ENCODE results near the gene C11orf52. TPM values are rescaled to one million over a fixed set of nuclear protein-coding genes. Genes with fewer than 3 reads are reported as not detected.

Gene C11orf52
- total RNA-seq, 2 experiments from 2014 or later = not detected

DNA sequence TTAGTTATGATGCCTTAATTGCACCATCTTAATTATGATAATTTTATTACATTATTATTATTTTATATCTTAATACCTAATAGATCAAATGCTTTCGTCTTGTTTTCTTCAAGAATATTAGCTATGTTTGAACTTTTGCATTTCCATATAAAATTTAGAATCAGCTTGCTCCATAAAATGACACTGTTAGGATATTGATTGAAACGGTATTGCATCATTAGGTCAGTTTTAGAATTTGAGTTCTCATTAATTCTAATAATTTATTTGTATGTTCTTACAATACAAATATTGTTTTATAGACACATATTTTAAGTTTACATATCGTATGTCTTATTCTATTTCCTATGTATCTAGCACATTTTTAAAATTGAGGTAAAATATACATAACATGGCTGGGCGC, 32.7 kb upstream of the C11orf52 start:
- no peak for DNase-seq
- H3K27me3 Mint-ChIP-seq (ENCODE audit: low read depth) = no peaks in the 10 kb centered on the region
- H3K27ac Mint-ChIP-seq = no peak overlapping the region
- H3K4me3 Mint-ChIP-seq = no peak overlapping the region
- no peaks in the 10 kb centered on the region for H3K9me3 Mint-ChIP-seq
- peaks cover 8% of the 10 kb centered on the region for H3K36me3 Mint-ChIP-seq (ENCODE audit: low read depth)
- peaks cover 15% of the 10 kb centered on the region for H3K4me1 Mint-ChIP-seq (ENCODE audit: low read depth)
- intact Hi-C loops (cut with micrococcal nuclease) = no loop called here
- CTCF ChIA-PET = interaction anchor here (1.1 to 1.3 kb wide), 2 partner anchors 14 to 96 kb away, joined by 3 to 4 read pairs; no protein-coding TSS in a partner anchor

DNA sequence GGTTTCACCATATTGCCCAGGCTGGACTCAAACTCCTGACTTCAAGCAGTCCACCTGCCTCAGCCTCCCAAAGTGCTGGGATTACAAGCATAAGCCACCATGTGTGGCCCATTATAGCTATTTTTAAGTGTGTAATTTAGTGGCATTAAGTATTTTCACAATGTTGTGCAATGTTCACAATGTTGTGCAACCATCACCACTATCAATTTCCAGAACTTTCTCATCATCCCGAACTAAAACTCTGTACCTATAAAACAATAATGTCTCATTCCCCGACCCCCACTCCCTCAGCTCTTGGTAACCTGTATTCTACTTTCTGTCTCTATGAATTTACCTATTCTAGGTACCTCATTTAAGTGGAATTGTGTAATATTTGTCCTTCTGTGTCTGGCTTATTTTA, 31.9 kb upstream of the C11orf52 start:
- Mint-ChIP-seq H3K27ac (no peak overlapping the region), H3K27me3 (ENCODE audit: low read depth) (no peaks in the 10 kb centered on the region), H3K9me3 (no peaks in the 10 kb centered on the region), H3K4me3 (no peak overlapping the region), H3K4me1 (ENCODE audit: low read depth) (peaks cover 8% of the 10 kb centered on the region), H3K36me3 (ENCODE audit: low read depth) (peaks cover 8% of the 10 kb centered on the region)
- no peak for DNase-seq
- intact Hi-C loops (cut with micrococcal nuclease) = no loop called here
- CTCF ChIA-PET = interaction anchor here (1.0 to 1.1 kb wide), 2 partner anchors 16 to 95 kb away, joined by 4 read pairs; no protein-coding TSS in a partner anchor

DNA sequence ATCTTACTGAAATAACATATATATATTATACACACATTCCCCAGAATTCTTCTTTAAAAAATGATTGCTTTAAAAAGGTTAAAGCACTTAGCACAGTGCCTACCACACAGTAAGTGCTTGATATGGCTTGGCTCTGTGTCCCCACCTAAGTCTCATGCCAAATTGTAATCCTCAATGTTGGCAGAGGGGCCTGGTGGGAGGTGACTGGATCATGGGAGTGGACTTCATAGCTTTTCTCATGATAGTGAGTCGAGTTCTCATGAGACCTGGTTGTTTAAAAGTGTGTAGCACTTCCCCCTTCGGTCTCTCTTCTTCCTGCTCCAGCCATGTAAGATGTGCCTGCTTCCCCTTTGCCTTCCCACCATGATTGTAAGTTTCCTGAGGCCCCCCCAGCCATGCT, 13.3 kb upstream of the C11orf52 start:
- intact Hi-C loops (cut with micrococcal nuclease) = no loop called here
- CTCF ChIA-PET = no interaction called here
- Mint-ChIP-seq H3K9me3 (no peaks in the 10 kb centered on the region), H3K27ac (no peak overlapping the region), H3K27me3 (ENCODE audit: low read depth) (peaks cover 6% of the 10 kb centered on the region), H3K4me1 (ENCODE audit: low read depth) (no peaks in the 10 kb centered on the region), H3K36me3 (ENCODE audit: low read depth) (no peaks in the 10 kb centered on the region), H3K4me3 (no peak overlapping the region)
- no peak for DNase-seq

DNA sequence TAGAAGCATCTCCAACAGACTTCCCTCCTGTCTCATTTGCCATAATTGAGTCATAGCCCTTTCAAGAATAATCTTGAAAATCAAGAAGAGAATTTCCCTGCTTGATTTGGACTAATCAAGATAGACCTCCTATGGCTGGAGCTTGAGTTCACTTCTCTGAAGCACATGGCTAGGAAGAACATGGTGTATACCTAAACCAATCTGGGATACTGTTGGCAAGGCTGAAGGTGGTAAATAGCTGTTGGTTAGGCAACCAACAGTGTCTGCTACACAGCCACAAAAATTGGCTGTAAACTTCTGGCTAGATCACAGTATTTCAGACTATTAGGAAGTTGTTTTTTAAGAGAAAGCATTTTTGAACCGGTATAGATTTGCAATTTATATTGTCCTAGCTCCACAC, 12.0 kb upstream of the C11orf52 start:
- Mint-ChIP-seq H3K27me3 (ENCODE audit: low read depth) (peaks cover 12% of the 10 kb centered on the region), H3K27ac (no peak overlapping the region), H3K36me3 (ENCODE audit: low read depth) (no peaks in the 10 kb centered on the region), H3K9me3 (no peaks in the 10 kb centered on the region), H3K4me1 (ENCODE audit: low read depth) (no peaks in the 10 kb centered on the region), H3K4me3 (no peak overlapping the region)
- intact Hi-C loops (cut with micrococcal nuclease) = no loop called here
- CTCF ChIA-PET = no interaction called here
- no peak for DNase-seq

DNA sequence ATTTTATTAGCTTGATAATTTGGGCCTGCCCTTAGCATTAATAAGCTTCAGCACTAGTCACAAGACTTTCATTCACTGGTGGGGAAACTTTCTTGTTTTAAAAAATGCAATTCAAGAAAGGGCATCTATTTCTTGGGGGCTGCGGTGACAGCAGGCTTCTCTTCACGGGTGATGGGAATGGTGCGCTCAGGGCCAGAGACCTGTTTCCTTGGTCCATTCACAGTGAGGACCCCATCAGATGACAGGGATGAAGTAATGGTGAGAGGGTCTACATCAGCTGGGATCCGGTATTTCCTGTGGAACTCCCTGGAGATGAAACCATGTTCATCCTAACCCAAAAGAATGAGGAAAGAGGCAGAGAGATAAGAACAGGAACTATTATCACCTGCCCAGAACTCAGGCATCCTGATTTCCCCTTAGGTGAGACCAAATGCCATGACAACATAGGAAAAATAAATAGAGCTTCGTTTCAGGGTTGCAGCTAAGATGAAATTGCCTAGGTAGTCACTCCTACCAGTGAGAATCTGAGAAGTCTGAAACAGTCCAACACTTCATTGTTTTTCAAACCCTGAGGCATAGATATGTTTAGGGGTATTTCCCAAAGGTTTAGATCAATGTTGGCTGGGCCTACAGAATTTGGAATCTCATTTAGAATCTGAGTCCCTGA, 9.9 kb upstream of the C11orf52 start:
- CTCF ChIA-PET = no interaction called here
- Mint-ChIP-seq H3K27me3 (ENCODE audit: low read depth) (peaks cover 23% of the 10 kb centered on the region), H3K36me3 (ENCODE audit: low read depth) (no peaks in the 10 kb centered on the region), H3K4me1 (ENCODE audit: low read depth) (no peaks in the 10 kb centered on the region), H3K9me3 (no peaks in the 10 kb centered on the region), H3K27ac (no peak overlapping the region), H3K4me3 (no peak overlapping the region)
- intact Hi-C loops (cut with micrococcal nuclease) = no loop called here
- DNase-seq = no peak

DNA sequence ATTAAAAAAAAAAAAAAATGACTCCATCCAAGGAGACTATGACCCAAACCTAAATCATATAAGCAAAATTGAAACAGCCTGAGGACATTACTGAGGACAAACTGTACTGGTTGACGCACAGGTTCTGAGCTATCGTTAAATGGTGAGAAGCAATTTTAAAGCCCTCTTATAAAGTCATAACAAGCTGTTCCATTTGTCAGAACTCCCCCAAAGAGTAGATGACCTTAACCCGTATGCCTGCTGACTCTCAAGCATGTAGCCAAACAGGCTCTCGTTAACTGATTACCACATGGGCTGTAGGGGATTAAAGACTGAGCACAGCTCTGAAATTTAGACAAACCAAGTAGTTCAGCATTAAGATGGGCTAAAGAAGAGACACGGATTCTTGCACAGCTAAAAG, 9.3 kb upstream of the C11orf52 start:
- Mint-ChIP-seq H3K36me3 (ENCODE audit: low read depth) (no peaks in the 10 kb centered on the region), H3K27ac (no peak overlapping the region), H3K27me3 (ENCODE audit: low read depth) (peaks cover 29% of the 10 kb centered on the region), H3K9me3 (no peaks in the 10 kb centered on the region), H3K4me1 (ENCODE audit: low read depth) (no peaks in the 10 kb centered on the region), H3K4me3 (no peak overlapping the region)
- intact Hi-C loops (cut with micrococcal nuclease) = no loop called here
- CTCF ChIA-PET = interaction anchor here (1.3 kb wide), 1 partner anchor 22 kb away, joined by 4 read pairs; no protein-coding TSS in a partner anchor
- no peak for DNase-seq

DNA sequence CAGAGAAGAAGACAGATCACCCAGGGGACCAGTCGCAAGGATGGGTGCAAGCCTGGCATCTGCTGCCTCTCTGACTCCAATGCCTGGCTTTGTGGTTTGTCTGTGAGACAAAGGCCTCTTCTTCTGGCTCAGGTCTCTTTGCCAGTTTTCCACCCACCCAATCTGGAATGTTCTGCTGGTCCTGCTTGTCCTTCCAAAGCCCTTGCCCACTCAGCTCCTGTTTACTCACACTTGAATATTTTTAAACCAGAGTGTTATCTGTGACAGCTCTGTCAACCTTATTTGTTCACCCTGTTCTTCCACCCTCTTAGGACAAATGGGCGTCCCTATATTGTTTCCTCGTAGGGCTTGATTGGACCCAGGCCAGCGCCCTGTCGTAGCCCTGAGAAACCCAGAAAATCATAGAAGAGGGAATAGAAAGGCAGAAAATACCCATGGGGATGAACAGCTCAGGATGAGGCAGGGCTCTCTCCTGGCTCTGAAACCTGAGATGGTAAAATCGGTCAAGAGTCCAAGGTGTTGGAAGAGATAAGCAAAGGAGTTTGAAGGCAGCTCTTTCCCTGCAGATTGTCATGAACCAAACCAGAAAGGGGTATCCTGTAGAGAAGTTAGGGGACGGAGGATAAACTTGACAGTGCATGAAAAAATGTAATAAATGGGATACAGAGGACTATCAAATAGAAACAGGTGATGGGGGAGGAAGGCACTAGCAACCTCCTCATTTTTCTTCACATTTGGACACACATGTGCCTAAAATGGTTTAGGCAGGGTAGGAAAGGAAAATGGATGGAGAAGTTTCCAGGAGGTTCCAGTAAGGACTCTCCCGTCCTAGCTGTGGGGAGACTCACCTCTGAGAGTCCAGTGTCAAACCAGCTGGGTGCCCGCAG, 7.8 kb upstream of the C11orf52 start:
- Mint-ChIP-seq H3K27ac (no peak overlapping the region), H3K4me1 (ENCODE audit: low read depth) (no peaks in the 10 kb centered on the region), H3K27me3 (ENCODE audit: low read depth) (peaks cover 34% of the 10 kb centered on the region), H3K9me3 (no peaks in the 10 kb centered on the region), H3K4me3 (no peak overlapping the region), H3K36me3 (ENCODE audit: low read depth) (no peaks in the 10 kb centered on the region)
- CTCF ChIA-PET = interaction anchor here (1.0 to 1.3 kb wide), 2 partner anchors 18 to 21 kb away, joined by 3 to 4 read pairs; no protein-coding TSS in a partner anchor
- DNase-seq = no peak
- intact Hi-C loops (cut with micrococcal nuclease) = no loop called here

DNA sequence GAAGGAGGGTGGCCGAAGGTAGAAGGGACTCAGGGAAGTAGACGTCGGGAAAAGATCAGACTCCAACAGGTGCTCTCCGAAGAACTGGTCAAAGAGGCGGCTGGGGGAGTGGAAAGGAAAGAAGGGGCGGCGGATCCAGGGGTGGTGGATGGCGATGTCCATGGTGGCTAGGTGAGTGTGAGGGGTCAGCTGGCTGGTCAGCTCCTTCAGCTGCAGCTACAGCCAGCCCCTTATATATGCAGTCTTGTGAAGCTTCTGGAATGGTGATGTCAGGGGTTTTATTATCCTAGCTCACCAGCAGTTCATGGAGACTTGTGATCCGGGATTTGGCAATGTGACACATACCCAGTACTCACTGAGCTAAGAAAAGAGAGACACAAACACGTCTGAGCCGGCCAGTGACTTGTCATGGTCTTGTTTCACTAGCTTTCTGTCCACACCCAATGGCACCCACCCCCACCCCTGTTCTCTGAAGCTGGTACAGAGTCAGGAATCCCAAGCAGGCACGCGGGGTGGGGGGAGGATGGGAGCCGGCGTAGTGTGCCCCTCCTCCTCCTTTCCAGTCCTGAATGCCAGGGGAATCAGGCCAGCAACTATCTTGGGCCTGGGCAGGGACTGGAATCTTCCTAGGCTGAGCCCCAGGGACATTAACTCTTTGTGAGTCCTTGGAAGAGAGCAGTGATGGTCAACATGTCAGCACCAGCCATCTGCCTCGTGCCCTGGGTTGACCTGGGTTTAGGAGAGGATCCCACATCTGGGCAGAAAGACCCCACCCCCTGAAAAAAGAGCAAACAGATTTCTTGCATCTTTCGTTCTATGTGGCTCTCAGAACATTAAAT, 6.9 kb upstream of the C11orf52 start, which contains the start of gene CRYAB:
CRYAB (minus strand) TSS at position 208 of the 839 bp plus-strand sequence; CDS start at position 162, 46 bp downstream.
- peaks cover 35% of the 10 kb centered on the region for H3K27me3 Mint-ChIP-seq (ENCODE audit: low read depth)
- no peaks in the 10 kb centered on the region for H3K4me1 Mint-ChIP-seq (ENCODE audit: low read depth)
- CTCF ChIA-PET = interaction anchor here (1.0 kb wide), 1 partner anchor 18 kb away, joined by 3 read pairs; no protein-coding TSS in a partner anchor
- no peak for DNase-seq
- no peaks in the 10 kb centered on the region for H3K9me3 Mint-ChIP-seq
- H3K4me3 Mint-ChIP-seq = no peak within 1 kb of the TSS
- H3K36me3 Mint-ChIP-seq (ENCODE audit: low read depth) = no peaks in the 10 kb centered on the region
- intact Hi-C loops (cut with micrococcal nuclease) = no loop called here
- H3K27ac Mint-ChIP-seq = no peak within 1 kb of the TSS

DNA sequence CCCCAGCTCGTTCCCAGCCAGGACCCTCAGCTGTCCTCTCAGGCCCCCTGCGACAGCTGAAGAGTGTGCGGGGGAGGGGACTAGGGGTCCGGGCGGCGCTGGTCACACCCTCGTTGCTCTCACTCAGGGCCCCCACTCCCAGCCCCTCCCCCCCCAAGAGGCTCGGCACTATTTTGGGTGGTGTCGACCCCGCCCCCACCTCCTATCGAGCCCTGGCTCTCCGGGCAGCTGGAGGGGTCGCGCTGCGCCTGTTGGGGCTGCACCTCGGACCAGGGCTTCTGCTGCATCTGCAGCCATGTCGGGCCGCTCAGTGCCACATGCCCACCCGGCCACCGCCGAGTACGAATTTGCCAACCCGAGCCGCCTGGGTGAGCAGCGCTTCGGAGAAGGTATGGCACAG, 6.2 kb upstream of the C11orf52 start, which contains the start of gene HSPB2:
HSPB2 (plus strand) TSS at position 200 of the 400 bp plus-strand sequence; CDS start at position 296, 96 bp downstream.
- intact Hi-C loops (cut with micrococcal nuclease) = no loop called here
- no peaks in the 10 kb centered on the region for H3K9me3 Mint-ChIP-seq
- DNase-seq = no peak
- CTCF ChIA-PET = no interaction called here
- H3K27ac Mint-ChIP-seq = no peak within 1 kb of the TSS
- H3K36me3 Mint-ChIP-seq (ENCODE audit: low read depth) = no peaks in the 10 kb centered on the region
- peaks cover 39% of the 10 kb centered on the region for H3K27me3 Mint-ChIP-seq (ENCODE audit: low read depth)
- no peaks in the 10 kb centered on the region for H3K4me1 Mint-ChIP-seq (ENCODE audit: low read depth)
- H3K4me3 Mint-ChIP-seq = no peak within 1 kb of the TSS

DNA sequence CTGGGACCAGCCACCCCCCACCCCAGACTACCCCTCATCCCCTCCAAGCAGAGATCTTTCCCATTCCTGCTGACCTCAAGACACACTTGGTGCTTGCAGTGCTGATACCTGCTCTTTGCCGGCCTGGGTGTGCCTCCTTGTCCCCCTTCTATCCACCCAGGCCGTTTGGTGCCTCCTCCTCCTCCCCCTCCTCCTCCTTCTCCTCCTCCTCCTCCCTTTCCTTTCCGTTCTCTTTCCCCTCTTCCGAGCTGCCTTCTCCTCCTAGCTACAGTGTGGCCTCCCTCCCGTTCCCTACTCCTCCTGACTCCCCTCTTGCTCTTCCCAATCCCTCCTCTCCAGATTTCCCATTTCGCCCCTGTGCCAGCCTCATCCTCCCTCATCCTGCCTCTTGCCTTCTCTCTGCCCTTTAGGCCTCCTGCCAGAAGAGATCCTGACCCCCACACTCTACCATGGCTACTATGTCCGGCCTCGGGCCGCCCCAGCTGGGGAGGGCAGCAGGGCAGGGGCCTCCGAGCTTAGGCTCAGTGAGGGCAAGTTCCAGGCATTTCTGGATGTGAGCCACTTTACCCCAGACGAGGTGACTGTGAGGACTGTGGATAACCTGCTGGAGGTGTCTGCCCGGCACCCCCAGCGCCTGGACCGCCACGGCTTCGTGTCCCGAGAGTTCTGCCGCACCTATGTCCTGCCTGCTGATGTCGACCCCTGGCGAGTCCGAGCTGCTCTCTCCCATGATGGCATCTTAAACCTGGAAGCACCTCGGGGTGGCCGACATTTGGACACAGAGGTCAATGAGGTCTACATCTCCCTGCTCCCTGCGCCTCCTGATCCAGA, 5.5 kb upstream of the C11orf52 start:
- Mint-ChIP-seq H3K9me3 (no peaks in the 10 kb centered on the region), H3K27me3 (ENCODE audit: low read depth) (peaks cover 44% of the 10 kb centered on the region), H3K27ac (no peak overlapping the region), H3K36me3 (ENCODE audit: low read depth) (no peaks in the 10 kb centered on the region), H3K4me3 (no peak overlapping the region), H3K4me1 (ENCODE audit: low read depth) (no peaks in the 10 kb centered on the region)
- intact Hi-C loops (cut with micrococcal nuclease) = no loop called here
- no peak for DNase-seq
- CTCF ChIA-PET = interaction anchor here (0.9 kb wide), 1 partner anchor 18 kb away, joined by 3 read pairs; no protein-coding TSS in a partner anchor

DNA sequence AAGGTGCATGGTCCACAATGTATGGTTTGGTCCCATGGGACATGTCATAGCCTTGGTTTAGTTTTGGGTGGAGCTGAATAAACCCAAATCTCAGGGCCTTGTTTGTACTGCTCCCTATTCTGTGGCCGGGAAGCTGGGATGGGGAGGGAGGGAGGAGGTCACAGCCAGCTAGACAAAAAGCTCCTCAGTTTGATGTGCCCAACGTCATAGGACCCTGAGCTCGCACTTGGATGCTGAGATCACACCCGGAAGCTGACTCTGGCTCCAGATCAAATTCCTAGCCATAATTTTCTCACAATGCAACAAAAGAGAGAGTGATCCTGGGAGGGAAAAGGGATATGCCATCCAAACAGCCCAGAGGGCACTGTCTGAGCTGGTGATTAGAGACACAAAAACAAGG, 4.7 kb upstream of the C11orf52 start:
- no peak overlapping the region for H3K4me3 Mint-ChIP-seq
- H3K9me3 Mint-ChIP-seq = no peaks in the 10 kb centered on the region
- intact Hi-C loops (cut with micrococcal nuclease) = no loop called here
- CTCF ChIA-PET = interaction anchor here (0.9 kb wide), 1 partner anchor 18 kb away, joined by 3 read pairs; no protein-coding TSS in a partner anchor
- H3K27ac Mint-ChIP-seq = no peak overlapping the region
- H3K36me3 Mint-ChIP-seq (ENCODE audit: low read depth) = no peaks in the 10 kb centered on the region
- H3K27me3 Mint-ChIP-seq (ENCODE audit: low read depth) = peaks cover 44% of the 10 kb centered on the region
- no peak for DNase-seq
- H3K4me1 Mint-ChIP-seq (ENCODE audit: low read depth) = peaks cover 2% of the 10 kb centered on the region

Data from activated naive CD4-positive, alpha-beta T cell treated with anti-CD3 and anti-CD28 coated beads for 36 hours (primary cell).